GM18517 (cell line): Measurements from ENCODE around the gene GALT.

Experiments
- ATAC-seq: cut with Tn5 transposase; IDR thresholded peaks from one replicate; pipeline ENCODE4 v1.9.1; 2021; ENCODE audit warnings: mild to moderate bottlenecking, moderate library complexity; ENCODE audit not compliant: unreplicated experiment

The GALT gene

DNA sequence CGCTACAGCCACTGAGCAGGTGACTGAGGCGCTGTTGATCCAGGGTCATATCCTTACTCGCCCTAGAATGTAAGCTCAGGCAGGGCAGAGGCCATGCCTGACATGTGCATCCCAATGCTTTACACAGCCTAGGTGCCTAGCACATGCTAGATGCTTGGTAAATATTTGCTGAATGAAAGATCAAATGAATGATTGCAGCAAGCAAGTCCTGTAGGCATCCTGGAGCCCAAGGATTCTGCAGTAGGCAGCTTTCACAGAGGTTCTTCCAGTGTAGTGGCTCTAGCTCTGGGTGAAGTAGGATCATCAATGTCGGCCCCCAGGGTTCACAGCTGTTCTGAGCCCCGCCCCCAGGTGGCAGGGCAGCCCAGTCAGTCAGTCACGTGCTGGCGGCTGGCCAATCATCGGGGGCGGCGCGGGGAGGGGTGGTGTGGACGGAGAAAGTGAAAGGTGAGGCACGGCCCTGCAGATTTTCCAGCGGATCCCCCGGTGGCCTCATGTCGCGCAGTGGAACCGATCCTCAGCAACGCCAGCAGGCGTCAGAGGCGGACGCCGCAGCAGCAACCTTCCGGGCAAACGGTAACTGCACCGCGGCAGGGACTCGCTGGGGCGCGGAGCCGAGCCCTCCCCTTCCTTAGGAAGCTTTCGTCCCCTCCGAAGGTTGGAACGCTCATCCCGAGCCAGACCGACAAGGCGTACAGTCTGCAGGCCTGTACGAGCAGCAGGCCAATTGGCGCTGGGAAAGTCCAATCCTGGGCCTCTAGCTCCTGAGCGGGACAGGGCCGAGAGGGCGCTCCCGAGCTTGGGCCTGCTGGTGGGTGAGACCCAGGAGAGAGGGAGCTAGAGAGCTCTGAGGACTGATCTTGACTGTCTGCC lies at the start of gene GALT:
Gene GALT, plus strand, starts transcription at position 465 of the 873 bp plus-strand sequence. Its CDS starts 30 bp downstream, at position 495.
- peak; percentile 78 for ATAC-seq

DNA sequence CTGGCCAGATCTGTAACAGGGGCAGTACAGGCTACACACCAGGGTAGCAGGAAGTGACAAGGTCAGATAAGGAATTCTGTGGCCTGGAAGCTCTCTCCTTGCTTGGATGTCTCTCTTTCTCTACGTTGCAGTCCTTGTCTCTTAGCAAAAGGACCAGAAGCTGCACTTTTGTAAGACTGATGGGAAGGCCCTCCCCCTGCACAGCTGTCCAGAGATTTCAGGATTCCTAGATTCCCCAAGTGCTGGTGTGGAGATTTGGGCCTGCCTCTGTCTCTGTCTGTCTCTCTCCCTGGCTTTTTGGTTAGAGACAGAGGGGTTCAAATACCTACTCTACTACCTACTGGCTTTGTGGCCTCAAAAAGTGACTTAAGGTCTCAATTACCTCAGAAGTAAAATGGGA lies 46.9 kb upstream of the GALT start:
- no peak for ATAC-seq

DNA sequence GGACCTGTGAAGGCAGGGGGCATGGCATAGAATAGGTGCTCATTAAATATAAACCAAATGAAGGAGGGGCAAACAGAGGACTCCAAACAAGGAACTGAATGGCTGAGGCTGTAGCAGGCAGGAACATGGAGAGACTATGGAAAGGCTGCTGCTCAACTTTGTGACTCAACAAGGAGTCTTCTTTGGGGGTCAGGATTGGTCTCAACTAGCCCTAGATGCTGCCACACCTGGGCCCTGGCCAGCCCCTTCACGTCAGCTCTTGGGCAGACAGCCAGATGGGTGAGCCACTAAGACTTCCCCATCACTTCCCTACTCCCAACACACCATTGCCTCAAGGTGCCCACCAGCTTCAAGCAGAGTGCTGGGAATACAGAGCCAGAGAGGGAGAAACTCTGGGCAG lies 45.6 kb upstream of the GALT start:
- no peak for ATAC-seq

DNA sequence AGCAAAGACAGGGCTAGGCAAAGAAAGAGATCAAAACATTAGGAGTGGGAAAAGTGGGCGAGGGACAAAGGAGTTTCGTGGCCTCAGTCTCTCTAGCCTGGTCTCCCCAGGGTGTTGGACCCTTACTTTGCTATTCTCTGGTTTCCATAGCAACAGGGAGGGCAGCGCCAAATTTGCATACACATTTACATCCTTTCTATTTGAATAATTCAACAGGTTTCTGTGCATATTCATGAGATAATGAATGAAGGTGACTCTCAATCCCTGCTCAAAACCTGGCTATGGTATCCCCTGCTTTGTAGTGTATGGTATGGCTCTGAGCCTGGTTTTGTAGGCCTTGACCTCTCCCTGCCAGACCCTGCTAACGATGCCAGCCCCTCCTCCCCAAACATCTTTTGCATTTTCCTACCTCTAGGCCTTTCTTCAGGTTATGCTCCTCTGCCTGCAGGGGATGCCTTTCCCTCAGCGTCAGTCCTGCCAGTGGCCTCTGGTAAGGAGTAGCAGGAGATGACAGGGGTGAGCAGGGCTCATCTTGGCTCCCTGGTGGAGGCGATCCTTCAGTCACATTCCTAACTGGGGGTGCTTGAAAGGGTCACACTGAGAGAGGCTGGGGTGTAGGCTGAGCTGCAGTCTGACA lies 44.4 kb upstream of the GALT start:
- ATAC-seq: no peak

DNA sequence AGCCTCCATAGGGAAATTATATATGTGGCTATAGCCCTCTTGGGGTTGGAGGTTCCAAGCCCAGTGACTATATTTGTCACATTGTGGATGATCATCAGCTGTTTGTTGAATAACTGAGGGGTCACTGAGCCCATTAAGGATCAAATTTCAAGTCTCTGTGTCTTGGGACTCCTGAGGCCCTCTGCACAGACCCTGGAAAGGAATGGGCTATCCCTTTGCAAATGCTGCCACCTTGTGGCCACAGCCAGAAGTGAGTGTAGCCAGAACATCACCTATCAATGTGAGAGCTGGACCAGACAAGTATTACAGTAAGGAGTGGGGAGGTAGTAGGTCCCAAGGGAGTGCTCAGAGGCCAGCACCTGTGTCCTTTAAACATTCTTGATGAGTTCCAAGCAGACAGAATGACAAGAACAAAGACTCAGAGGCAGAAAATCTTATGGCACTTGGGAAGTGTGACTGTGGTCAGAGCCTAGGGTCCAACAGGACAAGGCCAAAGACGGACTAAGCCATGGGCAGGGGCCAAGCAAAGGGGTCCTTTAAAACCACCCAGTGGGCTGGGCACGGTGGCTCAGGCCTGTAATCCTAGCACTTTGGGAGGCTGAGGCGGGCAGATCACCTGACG lies 42.8 kb upstream of the GALT start:
- peak; percentile 74 for ATAC-seq

DNA sequence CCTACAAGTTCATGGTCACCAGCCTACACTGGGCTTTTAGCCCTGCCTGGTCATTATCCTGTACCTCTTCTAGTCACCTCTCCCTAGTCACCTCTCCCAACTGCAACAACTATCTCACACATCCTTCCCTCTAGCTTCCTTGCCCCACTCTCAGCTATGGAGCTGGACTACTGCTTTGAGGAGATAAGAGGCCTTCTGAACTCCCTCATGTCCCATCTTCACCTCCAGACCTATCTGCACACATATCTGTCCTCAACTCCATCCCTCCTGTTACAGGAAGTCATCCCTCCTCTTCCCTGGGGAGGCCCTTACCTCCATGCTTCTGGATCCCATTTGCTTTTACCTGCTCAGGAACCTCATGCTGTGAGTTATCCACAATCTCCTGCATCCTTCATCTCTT lies 40.3 kb upstream of the GALT start:
- ATAC-seq: no peak

DNA sequence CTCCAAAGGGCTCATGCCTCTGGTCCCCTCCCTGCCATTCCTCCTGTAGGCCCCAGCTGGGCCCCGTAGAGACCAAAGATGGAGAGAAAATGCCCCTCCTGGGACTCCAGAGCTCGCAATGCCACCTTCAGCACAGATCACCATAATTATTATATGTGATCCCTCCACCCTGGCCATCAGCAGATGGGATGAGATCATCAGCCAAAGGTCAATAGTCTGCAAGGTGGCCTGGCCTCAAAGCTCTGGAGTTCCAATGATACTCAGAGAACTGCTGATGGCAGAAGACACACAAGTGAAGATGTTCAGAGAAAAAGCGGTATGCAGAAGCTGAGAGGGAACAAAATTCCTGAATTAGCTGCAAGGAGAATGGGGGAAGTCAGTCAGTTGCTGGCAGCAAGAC lies 39.6 kb upstream of the GALT start:
- ATAC-seq: no peak

DNA sequence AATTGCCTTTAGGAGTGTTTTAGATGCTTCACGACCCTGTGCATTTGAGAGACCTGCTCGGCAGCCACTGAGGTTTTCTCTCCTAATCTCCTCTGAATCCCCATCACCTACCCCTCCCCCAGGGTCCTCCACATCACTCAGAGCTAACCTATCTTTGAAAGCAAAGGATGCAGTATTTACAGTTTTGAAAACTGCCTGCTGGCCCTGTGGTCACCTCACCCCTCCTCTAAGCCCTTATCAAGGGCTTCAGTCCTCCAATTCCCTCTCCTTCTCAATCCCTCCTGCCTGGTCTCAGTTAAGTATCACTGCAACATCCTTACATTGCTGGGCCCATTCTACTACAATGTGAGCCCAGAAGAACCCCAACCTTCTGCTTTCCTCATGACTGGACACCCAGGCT lies 39.1 kb upstream of the GALT start:
- no peak for ATAC-seq

DNA sequence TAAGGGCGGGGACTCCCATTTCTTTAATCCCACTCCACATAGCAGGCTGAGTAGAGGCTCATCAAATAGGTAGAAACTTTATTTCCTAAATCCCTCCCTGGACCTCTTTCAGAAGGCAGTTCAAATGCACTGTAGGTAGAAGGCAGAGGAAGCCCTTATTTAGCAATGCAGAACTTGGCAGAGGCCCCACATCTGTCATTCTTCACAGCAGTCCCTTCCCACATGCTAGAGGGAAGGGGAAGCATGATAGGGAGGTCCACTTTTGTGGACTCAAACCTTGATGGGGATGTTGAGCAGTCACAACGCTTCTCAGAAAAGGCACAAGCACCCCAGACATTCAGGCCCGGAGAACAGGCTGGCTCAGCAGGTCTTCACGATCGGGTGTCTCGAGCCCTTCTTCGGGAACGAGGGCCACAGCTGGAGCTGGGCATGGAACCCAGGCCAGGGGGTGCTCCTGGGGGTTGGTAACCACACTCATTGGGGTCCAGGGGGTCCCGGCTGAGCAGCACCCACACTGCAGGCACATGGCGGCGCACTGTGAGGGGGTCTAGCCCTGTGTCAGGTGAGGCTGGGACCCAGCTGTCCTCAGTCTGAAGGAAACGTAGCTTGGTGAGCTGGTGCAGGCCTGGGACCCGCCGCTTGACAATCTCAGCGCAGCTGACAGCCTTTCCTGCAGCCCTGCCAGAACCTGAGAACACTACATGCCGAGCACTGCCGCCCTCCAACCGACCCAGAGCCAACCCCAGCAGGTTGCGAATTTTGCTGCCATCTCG lies 35.9 kb upstream of the GALT start:
- ATAC-seq: no peak

DNA sequence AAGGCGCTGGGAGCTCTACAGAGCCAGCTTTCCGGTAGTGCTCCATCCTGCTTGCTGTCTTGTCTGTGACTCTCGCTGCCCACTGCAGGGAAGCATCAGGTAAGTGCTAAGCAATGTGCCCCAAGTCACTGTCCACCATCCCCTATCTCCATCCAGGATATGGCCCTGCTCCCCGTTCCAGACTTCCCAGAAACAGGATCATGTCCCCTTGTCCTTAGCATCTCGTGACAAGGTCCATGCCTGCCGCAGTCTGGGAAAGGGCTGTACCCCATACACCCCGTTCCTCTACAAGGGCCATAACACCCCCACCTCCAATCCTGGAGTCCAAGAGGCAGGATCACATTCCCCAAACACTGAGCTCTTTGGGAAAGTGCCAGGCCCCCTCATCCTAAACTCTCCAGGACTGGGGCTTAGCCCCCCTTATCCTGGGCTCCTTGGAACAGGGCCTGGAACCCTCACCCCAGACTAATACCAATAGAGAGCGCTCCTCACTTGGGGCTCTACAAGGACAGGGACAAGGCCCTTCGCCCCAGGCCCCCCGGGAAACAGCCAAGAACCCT lies 35.1 kb upstream of the GALT start:
- no peak for ATAC-seq

DNA sequence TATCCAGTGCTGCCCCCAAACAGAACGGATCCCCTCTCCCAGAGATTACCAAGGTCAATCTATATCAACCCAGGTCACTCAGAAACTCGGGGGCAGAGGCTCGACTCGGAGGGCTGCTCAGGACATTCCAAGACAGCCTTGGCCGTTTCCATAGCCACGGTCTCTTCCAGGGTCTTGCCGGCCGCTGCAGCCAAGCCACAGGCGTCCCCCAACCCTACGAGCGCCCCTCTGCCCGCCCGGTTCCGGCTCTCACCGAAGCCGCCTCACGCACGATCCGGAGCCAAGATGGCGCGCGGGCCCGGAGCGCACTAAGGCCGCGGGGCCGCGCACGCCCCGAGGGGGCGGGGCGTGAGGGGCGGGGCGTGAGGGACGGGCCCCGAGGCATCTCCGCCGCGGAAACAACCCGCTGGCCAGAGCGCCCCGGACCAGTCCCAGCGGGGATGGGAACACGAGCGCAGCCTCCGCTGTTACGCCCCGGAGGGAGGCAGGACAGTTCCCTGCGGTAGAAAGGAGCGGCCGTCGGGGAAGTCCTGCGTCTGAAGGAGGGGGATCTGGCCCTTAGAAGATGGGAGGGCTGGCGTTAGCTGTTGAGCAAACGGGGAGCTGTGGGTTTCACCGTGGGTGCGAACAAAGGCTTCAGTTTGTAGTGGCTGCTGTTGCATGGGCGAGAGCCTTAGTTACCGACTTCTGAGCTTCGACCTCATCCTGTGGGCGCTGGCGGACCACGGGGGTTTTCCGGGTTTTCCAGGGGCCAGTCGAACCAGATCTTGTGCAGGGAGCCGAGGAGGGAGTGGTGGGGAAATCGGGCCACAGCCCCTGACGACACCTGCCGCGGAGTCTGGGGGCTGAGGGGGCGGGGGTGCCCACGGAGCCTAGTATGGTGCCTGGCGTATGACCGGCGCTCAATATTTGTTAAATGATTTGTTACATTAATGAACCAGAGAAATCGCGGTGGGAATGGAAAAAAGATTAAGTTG lies 34.4 kb upstream of the GALT start, which contains the start of gene RPP25L:
Gene RPP25L, minus strand, starts transcription at position 287 of the 977 bp plus-strand sequence. CDS start 801 bp downstream, outside the sequence.
- peak; percentile 69 for ATAC-seq

DNA sequence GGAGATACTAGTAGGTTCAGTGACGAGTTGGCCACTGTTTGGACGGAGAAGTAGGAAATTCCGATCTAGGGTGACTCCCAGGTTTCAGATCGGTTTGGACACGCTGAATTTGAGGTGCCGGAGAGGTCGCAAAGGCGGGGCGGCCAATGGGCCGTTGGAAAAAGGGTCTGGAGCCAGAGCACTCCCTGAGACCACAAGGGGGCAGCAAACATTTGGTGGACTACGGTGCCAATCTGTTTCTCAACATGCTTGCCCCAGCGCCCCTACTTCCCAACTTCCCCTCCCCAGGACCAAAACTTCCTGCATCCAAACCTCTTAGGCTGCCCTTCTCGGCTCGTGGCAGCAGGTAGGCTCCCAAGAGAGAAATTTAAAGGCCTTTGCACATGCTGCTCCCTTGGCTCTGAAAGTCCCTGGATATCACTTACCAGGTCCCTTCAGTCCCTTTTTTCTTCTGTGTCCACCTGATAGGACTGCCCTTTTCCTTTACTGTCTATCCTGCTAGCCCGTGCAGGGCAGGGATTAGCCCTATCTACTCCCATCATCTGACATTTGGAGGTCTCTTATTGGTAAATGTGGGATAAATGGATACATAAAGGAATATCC lies 33.6 kb upstream of the GALT start:
- no peak for ATAC-seq

DNA sequence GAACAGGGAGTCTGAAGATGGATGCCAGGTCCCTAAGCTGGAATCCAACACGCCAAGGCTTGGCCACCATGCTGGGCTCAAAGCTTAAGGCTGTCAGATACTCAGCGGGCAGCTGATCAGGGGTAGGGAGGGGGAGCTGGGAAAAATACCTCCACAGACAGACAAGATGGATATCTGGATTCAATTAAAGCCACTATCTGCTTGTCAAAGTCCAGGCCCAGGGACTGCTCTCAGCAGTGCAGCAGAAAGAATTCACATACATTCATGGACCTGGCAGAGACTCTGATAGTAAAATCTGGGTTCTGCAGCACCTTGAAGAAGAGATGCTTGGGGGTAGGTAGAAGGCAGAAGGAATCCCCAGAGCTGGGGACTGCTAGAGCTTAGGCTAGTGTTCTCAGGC lies 31.3 kb upstream of the GALT start:
- ATAC-seq: no peak

DNA sequence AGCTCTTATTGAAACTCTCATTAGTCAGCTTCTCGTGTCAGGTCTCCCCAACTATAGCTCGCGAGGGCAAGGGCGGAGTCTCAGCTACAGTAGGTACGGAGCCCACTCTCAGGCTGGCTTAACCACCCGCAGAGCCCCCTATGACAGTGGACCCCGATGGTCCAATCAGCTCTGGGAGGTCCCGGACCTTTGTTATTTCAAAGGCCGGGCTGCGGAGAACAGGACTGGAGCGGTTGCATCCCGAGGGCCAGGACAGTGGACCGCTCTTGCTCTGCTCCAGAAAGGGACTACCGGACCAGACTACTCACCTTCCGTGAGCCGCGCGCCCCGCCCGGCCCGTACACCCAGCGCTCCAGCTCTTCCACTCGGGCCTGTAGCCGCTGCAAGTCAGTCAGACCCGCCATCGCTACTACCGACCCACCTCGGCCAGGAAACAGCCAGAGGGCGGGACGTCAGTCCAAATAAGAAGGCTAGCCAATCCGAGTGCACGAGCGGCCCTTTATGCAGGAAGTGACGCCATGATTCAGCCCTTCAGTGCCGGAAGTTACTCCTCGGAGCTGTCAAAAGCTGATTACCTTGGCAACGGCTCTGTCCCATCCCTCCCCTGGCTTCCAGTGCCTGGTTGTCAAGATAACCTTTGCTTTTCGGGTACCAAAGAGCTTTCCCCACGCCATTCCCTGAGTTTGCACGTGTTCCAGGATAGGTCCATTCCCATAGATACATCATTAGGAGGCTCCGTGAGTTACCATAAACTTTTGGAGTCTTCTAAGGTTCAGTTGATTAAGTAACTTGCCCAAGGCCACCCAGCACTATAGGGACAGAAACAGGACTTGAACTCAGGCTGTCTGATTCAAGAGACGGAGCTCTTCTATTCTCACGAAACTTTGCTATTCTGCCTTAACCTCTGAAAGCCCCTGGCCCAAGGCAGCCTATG lies 26.1 kb upstream of the GALT start, which contains the start of gene DCTN3:
Gene DCTN3, minus strand, starts transcription at position 435 of the 934 bp plus-strand sequence. Its CDS starts 31 bp downstream, at position 404.
- ATAC-seq: peak; percentile 99

DNA sequence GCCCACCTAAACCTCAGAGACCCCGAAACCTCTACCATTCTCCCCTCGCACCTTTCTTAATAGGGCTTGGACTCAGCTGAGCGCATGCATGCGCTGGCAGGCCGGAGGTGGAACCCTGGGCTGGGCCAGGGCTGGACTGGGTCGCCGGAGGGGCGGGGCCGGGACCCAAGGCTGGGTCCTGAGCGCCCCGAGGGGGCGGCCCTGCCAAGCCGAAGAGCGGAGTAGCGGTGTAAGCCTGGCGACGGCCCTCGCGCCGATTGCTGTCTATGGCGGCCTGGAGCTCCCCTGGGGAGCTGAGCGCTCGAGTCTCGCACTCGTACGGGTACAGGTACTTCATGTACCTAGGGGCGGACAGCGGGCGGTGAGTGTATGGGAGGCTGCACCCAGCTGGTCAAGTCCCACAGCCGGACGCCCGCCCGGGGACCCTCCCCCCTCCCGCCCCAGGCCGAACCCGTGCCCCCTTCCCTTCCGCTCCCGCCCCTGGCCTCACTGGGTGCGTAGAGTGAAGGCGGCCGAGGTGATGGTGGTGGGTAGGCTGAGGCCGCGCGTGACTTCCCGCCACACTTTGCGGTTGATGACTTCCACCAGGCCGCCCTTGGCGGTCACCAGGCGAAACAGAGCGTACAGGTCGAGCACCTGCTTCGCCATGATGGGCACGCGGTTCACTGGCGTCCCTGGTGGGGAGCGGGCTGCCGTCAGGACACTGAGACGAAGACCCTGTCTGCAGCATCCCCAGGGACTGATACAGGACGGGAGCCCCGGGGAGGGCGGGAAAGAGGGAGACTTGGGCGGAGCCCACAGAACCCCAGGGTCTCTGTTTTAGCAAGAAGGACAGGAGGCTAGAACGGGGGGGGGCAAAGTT lies 22.9 kb upstream of the GALT start:
- ATAC-seq: no peak

DNA sequence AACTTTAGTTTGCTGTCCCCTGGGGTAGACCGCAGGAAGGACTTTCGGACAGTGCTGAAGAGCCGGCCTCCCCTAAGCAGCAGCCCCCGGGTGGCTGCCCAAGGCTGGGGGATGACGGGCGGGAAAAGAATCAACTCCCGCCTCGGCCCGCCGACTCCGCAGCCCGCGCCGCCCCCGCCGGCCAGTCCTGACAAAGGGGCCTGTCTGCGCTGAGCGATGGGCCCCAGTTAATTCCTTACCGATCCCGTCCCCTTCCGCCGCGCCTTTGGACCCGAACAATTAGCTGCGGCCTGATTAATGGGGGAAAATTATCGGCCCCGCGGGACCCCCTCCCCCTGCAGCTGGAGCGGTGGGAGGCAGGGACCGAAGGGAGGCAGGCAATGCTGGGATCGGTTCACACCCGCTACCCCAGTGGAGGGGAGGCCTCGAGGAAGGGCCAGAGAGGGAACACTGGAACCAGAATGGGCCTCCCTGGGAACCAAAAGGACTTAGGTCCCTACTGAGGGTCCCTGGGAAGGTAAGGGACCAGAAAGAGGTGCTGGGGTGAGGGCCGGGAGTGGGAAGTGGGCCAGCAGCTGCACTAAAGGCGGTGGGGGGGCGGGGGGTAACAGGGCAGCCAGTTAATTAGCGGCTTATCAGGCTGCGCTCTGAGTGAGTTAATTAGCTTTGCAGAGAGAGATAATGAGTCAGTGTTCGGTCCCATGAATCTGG lies 21.8 kb upstream of the GALT start:
- no peak for ATAC-seq

DNA sequence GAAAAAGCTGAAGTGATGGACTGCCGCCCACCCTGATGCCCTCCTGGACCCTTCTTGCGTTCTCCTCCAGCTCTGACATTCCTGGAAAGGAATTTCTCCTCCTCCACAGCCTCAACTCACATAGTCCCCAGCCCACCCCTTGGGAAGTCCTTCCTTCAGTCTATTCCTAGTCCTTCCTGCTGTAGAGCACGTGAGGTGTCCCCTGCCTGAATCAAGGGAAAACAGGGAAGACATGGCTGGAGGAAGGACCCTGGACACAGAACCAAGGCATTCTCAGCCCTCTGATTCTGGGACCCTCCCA lies 21.3 kb upstream of the GALT start:
- no peak for ATAC-seq
